Spleen (tissue), 11 donors: Measurements from ENCODE around the gene RNF207. TPM values are rescaled to one million over a fixed set of nuclear protein-coding genes. Genes with fewer than 3 reads are reported as not detected.

Experiments used
- DNase-seq: peaks from one replicate; pipeline ENCODE4 v3.0.0-alpha.2; 2020
- H3K27ac ChIP-seq, 8 donors: fragments of 200-600 bp; sonication (generic) in 7 of 8; 1 replicate in 4 of 8; 2 replicates in 4 of 8; pipeline versions ENCODE4 v1.5.0 to v1.8.0; 2016 to 2021; ENCODE audit warnings: inconsistent platforms in 4 of 8, mild to moderate bottlenecking in 4 of 8, moderate library complexity in 1 of 8
- H3K27me3 ChIP-seq, 7 donors: fragments of 200-600 bp; sonication (generic) in 6 of 7; replicated peaks in 1 of 7; 1 replicate in 4 of 7; 2 replicates in 3 of 7; pipeline versions ENCODE4 v1.5.0 to v1.8.0; 2016 to 2021; ENCODE audit warnings: inconsistent platforms in 3 of 7, mild to moderate bottlenecking in 1 of 7
- H3K36me3 ChIP-seq, 6 donors: fragments of 200-600 bp; sonication (generic) in 5 of 6; 1 replicate in 4 of 6; 2 replicates in 2 of 6; pipeline versions ENCODE4 v1.5.0 to v1.8.0; 2016 to 2021; ENCODE audit warnings: inconsistent platforms in 2 of 6
- H3K4me1 ChIP-seq, 6 donors: fragments of 200-600 bp; sonication (generic) in 5 of 6; 1 replicate in 3 of 6; 2 replicates in 3 of 6; pipeline versions ENCODE4 v1.5.0 to v1.8.0; 2016 to 2021; ENCODE audit warnings: inconsistent platforms in 3 of 6
- H3K4me3 ChIP-seq, 8 donors: fragments of 200-600 bp; sonication (generic) in 7 of 8; 1 replicate in 4 of 8; 2 replicates in 4 of 8; pipeline versions ENCODE4 v1.5.0 to v1.8.0; 2016 to 2021; ENCODE audit warnings: inconsistent platforms in 4 of 8, mild to moderate bottlenecking in 4 of 8, moderate library complexity in 2 of 8
- H3K9me3 ChIP-seq, 8 donors: fragments of 200-600 bp; sonication (generic) in 7 of 8; 1 replicate in 4 of 8; 2 replicates in 4 of 8; pipeline versions ENCODE4 v1.5.0 to v1.8.0; 2016 to 2021; ENCODE audit warnings: inconsistent platforms in 4 of 8
- POLR2A ChIP-seq, 3 donors: fragments of 450-650 bp; IDR thresholded peaks; one replicate each; pipeline ENCODE4 v1.5.1; 2017; ENCODE audit warnings: antibody characterized with exemption in 3 of 3, mild to moderate bottlenecking in 1 of 3
- POLR2AphosphoS5 ChIP-seq, 3 donors: sonication (generic); formaldehyde crosslinking; IDR thresholded peaks; one replicate each; pipeline ENCODE4 v1.5.1; 2017; ENCODE audit warnings: antibody characterized with exemption in 3 of 3
- WGBS, 5 donors: extraction: QIAGEN DNeasy Blood & Tissue Kit in 3 of 5; methylation state at CpG; one replicate each; pipeline versions ENCODE4 v1.1.5 to v1.1.7; 2013 to 2018; 5-methylcytosine and 5-hydroxymethylcytosine counted together
- intact Hi-C: fragments of 100-400 bp; cut with DNase I; formaldehyde crosslinking; loops from one replicate; pipeline ENCODE4 v1.15.0; 2023; ENCODE audit warnings: low total_unique reads
- polyA plus RNA-seq, 3 donors: library from polyadenylated mRNA; stranded (reverse); fragments of 200-250 nt; gene quantifications; one replicate each; pipeline ENCODE4 v1.2.1, GENCODE V29; 2013
- total RNA-seq, 7 donors: library from RNA; depleted of rRNA in 3 of 7; stranded (reverse); fragments of >200 nt in 3 of 7; fragmentation: NEBNext Ultra II Directional in 4 of 7; extraction: Animal tissue kit (Norgen Biotek cat#: 25700) in 4 of 7; gene quantifications; one replicate each; pipeline versions ENCODE4 v1.1.0 to v1.2.1, GENCODE V29; 2016 to 2021
- TF ChIP-seq, protein P1 (sequence below), 11 experiments: fragments of 200-600 bp in 7 of 11; fragments of 450-650 bp in 4 of 11; sonication (generic) in 4 of 11; IDR thresholded peaks in 8 of 11; conservative IDR thresholded peaks in 3 of 11; 1 replicate in 7 of 11; 2 replicates in 4 of 11; pipeline versions ENCODE4 v1.4.0 to v1.8.0; 2016 to 2021; ENCODE audit warnings: antibody characterized with exemption in 11 of 11, inconsistent platforms in 4 of 11, mild to moderate bottlenecking in 1 of 11
- donor health status: healthy with polysubstance abuse.
- donor health status: DM: no; HTN: no; CAD: no; lungs with moderate emphysema.
- donor health status: DM: no; HTN: no; CAD: no.
- donor health status: Bipolar disorder and iron deficiency.
- donor health status: healthy.
- donor health status: DM: no; HTN: no; CAD: no.
- donor health status: DM: yes; HTN: yes; CAD: no.

Gene RNF207
- total and polyA plus RNA-seq, 10 donors, result 2.8 to 12.5 (median 6.3) TPM

DNA sequence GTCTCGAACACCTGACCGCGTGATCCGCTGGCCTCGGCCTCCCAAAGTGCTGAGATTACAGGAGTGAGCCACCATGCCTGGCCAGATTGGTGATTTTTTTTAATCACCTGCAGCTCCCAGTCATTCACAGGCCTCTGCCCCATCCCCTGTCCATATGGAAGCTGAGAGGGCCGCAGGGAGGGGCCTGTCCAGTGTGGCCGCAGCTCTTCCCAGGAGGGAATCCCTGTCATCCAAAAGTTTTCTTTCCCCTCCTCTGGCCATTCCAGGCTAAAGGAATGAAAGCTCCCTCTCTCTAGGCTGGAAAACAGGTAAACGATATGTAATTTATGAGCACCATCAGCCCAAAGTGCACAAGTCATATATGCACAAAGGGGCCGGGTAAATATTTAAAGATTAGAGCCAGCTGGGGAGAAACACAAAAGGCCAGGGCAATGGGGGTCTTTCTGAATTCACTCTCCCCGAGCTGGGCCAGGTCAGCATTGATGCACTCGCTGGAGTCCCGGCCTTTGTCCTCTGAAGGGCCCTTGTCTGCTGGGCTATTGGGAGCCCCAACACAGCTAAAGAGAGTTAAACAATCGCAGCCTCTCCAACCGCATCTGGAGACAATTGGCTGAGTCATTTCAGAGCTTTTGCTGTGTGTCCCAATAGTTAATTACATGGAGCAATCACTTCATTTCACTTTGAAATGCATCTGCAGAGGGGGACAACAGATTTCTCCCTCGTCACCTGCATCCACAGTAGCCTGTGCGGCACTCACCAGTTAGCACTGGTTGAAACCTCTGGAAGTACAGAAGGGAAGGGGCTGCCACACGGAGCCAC lies 34.2 kb downstream of the RNF207 start:
- H3K4me3 ChIP-seq, result no peak overlapping the region
- no peaks in the 10 kb centered on the region for H3K9me3 ChIP-seq
- DNase-seq, result no peak
- TF ChIP-seq POLR2AphosphoS5 (IDR thresholded peaks at IDR 0.05) (no peak), POLR2A (IDR thresholded peaks at IDR 0.05) (no peak)
- TF ChIP-seq, protein P1, sequence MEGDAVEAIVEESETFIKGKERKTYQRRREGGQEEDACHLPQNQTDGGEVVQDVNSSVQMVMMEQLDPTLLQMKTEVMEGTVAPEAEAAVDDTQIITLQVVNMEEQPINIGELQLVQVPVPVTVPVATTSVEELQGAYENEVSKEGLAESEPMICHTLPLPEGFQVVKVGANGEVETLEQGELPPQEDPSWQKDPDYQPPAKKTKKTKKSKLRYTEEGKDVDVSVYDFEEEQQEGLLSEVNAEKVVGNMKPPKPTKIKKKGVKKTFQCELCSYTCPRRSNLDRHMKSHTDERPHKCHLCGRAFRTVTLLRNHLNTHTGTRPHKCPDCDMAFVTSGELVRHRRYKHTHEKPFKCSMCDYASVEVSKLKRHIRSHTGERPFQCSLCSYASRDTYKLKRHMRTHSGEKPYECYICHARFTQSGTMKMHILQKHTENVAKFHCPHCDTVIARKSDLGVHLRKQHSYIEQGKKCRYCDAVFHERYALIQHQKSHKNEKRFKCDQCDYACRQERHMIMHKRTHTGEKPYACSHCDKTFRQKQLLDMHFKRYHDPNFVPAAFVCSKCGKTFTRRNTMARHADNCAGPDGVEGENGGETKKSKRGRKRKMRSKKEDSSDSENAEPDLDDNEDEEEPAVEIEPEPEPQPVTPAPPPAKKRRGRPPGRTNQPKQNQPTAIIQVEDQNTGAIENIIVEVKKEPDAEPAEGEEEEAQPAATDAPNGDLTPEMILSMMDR (IDR thresholded peaks at IDR 0.05 in 8 of 11, conservative IDR thresholded peaks at IDR 0.05 in 3 of 11), result no peak
- H3K36me3 ChIP-seq, result no peaks in the 10 kb centered on the region
- WGBS, 5 donors, result 40 to 60% (median 47%) methylated on average over 17 of the region's 17 CpGs
- intact Hi-C loops, result loop anchor here (10.0 kb wide), 1 partner anchor 55 kb away; the partner anchor contains the start of gene CHD5
- peaks cover 4 to 37% (median 25%) of the 10 kb centered on the region in 6 donors for H3K4me1 ChIP-seq
- H3K27ac ChIP-seq, result no peak overlapping the region
- peaks cover 3 to 77% (median 65%) of the 10 kb centered on the region in 7 donors for H3K27me3 ChIP-seq

DNA sequence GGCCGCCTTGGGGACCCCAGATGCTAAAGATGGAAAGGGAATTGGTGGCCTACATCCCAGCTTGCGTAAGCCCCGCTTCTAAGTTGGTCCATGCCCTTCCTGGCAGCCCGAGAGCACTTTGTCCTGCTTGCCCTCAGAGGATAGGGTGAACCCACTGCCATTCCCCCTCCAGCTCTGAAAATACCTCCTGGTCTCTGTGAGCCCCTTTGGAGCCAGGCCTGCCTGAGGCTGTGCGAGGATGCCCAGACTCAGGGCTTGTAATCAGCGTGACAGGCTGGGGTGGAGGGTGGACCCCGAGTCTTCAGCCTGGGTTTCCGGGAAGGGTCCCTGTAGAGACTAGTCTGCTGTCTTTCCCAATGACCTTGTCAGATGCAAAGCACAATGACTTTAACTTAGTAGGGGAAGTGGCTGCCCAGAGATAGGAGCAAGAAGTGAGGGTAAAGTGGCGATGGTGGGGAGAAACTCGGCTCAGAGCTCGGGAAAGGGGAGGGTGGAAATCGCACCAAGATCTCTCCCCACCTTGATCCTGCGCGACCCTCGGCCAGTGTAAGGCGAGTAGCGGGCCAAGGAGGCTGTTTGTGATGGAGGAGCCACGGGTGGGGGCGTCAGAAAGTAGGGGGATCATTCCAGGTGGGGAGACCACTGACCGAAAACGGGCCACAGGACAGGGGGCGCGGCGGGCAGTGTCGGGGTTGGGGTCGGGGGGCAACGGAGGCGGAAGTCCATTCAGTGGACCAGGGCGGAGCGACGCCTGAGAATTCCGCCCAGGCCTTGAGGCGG lies 35.4 kb downstream of the RNF207 start:
- Histone ChIP-seq H3K4me1 (peaks cover 15 to 42% (median 31%) of the 10 kb centered on the region in 6 donors), H3K27ac (no peak overlapping the region), H3K4me3 (peak overlapping the region in 2 of 8 donors; percentile 7 to 41), H3K9me3 (no peaks in the 10 kb centered on the region), H3K36me3 (no peaks in the 10 kb centered on the region), H3K27me3 (peaks cover 12 to 88% (median 76%) of the 10 kb centered on the region in 7 donors)
- 10 to 18% (median 14%) methylated on average over 28 to 33 of the region's 33 CpGs for WGBS, 5 donors
- DNase-seq, result no peak
- intact Hi-C loops, result no loop called here
- TF ChIP-seq POLR2AphosphoS5 (IDR thresholded peaks at IDR 0.05) (no peak), POLR2A (IDR thresholded peaks at IDR 0.05) (no peak)
- TF ChIP-seq, protein P1 (IDR thresholded peaks at IDR 0.05 in 8 of 11, conservative IDR thresholded peaks at IDR 0.05 in 3 of 11), result no peak

DNA sequence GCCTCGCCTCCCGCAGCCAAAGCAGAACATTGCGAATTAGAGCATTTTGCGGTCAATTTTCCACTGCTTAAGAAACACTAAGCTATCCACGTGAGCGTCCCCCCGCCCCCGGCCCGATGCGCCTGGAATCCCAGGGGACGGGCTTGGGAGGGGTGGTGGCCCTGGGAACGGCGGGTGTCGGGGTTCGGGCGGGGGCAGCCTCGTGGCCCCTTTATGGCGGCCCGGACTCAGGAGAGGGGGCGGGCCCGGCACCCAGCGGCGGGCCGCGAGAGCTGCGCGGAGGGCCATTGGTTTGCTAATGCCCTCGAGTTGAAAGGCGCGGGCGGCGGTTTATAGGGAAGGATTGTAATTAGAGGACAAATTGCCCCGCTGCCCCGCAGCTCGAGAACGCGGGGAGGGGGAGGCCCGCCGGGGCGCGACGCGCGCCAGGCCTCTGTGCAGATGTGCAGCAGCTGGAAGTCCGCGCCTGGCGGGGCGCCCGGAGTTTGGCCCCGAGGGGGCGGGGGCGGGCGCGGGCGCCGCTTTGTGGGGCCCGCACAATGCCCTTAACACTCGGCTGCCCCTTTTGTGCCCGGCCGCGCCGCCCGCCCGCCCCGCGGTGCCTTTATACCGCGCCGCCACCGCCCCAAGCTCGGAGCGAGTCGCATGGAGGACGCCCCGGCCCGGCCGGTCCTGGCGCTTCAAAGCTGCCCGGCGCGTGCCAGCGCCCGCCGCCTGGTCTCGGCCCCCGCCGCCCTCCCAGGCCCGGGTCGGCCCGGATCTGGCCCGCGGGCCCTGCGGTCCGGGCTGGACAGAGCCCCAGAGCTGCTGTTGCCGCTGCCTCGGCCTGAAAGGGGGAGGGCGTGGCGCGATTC lies 36.2 kb downstream of the RNF207 start:
- H3K36me3 ChIP-seq, result no peaks in the 10 kb centered on the region
- no peaks in the 10 kb centered on the region for H3K9me3 ChIP-seq
- intact Hi-C loops, result no loop called here
- WGBS, 5 donors, result 1 to 3% (median 2%) methylated on average over 33 to 99 of the region's 99 CpGs
- peaks cover 23 to 47% (median 36%) of the 10 kb centered on the region in 6 donors for H3K4me1 ChIP-seq
- no peak overlapping the region for H3K27ac ChIP-seq
- H3K27me3 ChIP-seq, result peaks cover 13 to 96% (median 80%) of the 10 kb centered on the region in 7 donors
- H3K4me3 ChIP-seq, result peak overlapping the region in 3 of 8 donors; percentile 4 to 41 (median 7)
- DNase-seq, result no peak
- TF ChIP-seq POLR2A (IDR thresholded peaks at IDR 0.05), result no peak
- TF ChIP-seq, protein P1 (IDR thresholded peaks at IDR 0.05 in 8 of 11, conservative IDR thresholded peaks at IDR 0.05 in 3 of 11), result no peak
- TF ChIP-seq POLR2AphosphoS5 (IDR thresholded peaks at IDR 0.05), result no peak
